HG03103 (cell line): ENCODE results near the gene CEPT1.

Experiments used
- ATAC-seq: cut with Tn5 transposase; IDR thresholded peaks from one replicate; pipeline ENCODE4 v1.9.1; 2021; ENCODE audit warnings: low read depth; ENCODE audit not compliant: unreplicated experiment

The CEPT1 gene

GRCh38 chr1:111192074-111192473, 52.1 kb downstream of the CEPT1 start:
- ATAC-seq, result no peak

- ATAC-seq, result no peak
Observed at GRCh38 chr1:111192658-111193519, 52.9 kb downstream of the CEPT1 start.

GRCh38 chr1:111193712-111194480, 53.9 kb downstream of the CEPT1 start:
- ATAC-seq, result no peak

- ATAC-seq, result no peak
Observed at GRCh38 chr1:111195002-111195684, 55.1 kb downstream of the CEPT1 start.

GRCh38 chr1:111196213-111196612, 56.2 kb downstream of the CEPT1 start:
- no peak for ATAC-seq

- ATAC-seq, result no peak
Observed at GRCh38 chr1:111197598-111198284, 57.7 kb downstream of the CEPT1 start.

- no peak for ATAC-seq
Observed at GRCh38 chr1:111198836-111199235, 58.8 kb downstream of the CEPT1 start.

- ATAC-seq, result no peak
Observed at GRCh38 chr1:111199329-111199728, 59.3 kb downstream of the CEPT1 start.

- ATAC-seq, result no peak
Observed at GRCh38 chr1:111199881-111200801, 60.1 kb downstream of the CEPT1 start, which contains the start of gene DENND2D. DENND2D (minus strand) TSS chr1:111200646; CDS start chr1:111200459, 187 bp downstream.

- no peak for ATAC-seq
Observed at GRCh38 chr1:111200802-111201161, 60.8 kb downstream of the CEPT1 start.

- no peak for ATAC-seq
Observed at GRCh38 chr1:111201275-111202090, 61.5 kb downstream of the CEPT1 start.

GRCh38 chr1:111202366-111202706, 62.3 kb downstream of the CEPT1 start:
- no peak for ATAC-seq

GRCh38 chr1:111202707-111203623, 62.9 kb downstream of the CEPT1 start:
- no peak for ATAC-seq

GRCh38 chr1:111203681-111204200, 63.7 kb downstream of the CEPT1 start:
- peak; percentile 42 for ATAC-seq

GRCh38 chr1:111204201-111204982, 64.4 kb downstream of the CEPT1 start:
- ATAC-seq, result peak; percentile 49

- ATAC-seq, result no peak
Observed at GRCh38 chr1:111204983-111205713, 65.1 kb downstream of the CEPT1 start.
